Measurements from ENCODE around the gene TMEM87B. TPM values are rescaled to one million over a fixed set of nuclear protein-coding genes. Genes with fewer than 3 reads are reported as not detected.
A peak's percentile ranks its signal among the peaks of the same experiment; 100 is the strongest.

TMEM87B gene
- total RNA-seq, 1 experiment from 2014 or later: 10.5 TPM

DNA sequence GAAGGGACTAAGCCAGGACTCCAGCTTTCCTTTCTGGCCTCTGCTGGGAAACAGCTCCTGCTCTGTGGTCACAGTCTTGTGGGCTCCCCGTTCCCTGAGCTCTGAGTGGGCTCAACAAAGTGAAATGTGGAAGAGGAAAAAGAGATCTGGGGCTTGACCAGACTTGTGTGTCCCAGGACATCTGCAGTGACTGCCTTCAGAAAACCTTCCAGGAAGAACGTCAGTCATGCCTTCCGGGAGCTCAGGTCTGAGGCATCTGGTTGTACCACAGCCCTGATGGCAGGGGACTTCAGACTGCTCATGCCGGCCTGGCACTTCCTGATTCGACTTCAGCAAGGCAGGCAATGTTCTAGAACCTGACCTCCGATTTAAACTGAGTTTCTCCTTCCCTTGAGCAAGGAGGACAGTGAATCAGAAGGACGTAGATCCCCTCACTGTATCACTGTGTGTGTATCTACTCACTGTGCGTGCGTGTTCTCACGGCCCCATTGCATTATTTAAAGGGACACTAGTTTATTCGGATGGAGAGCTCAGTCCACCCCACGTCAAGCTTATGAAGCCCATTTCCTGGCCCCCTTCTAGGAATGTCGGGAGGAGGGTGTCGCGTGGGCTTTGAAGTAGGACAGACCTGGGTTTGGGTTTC lies 82.6 kb downstream of the TMEM87B start:
- H3K23ac ChIP-seq (ENCODE audit: insufficient read length, low read depth, low read length): no peak overlapping the region
- H3K27me3 ChIP-seq (ENCODE audit: insufficient read depth, low read length): peaks cover 26% of the 10 kb centered on the region
- H3K9me3 ChIP-seq (ENCODE audit: control insufficient read depth, low read depth, low read length): no peaks in the 10 kb centered on the region
- no peaks in the 10 kb centered on the region for H3K4me1 ChIP-seq (ENCODE audit: insufficient read depth, low read length)
- H3K4me3 Mint-ChIP-seq: peak overlapping the region; percentile 56 to 78
- H3K23me2 ChIP-seq (ENCODE audit: insufficient read length, low read depth, low read length, poor library complexity, severe bottlenecking): peaks cover 8% of the 10 kb centered on the region
- H3K4ac ChIP-seq (ENCODE audit: low read depth, low read length): no peak overlapping the region
- no peak overlapping the region for H3K18ac ChIP-seq (ENCODE audit: insufficient read length, low read depth, low read length)
- peaks cover 82% of the 10 kb centered on the region for H3K27me3 Mint-ChIP-seq (ENCODE audit: low read depth)
- no peak overlapping the region for H2BK12ac ChIP-seq (ENCODE audit: insufficient read length, low read depth, low read length)
- H3T11ph ChIP-seq (ENCODE audit: low read length): no peak overlapping the region
- peaks cover 6 to 18% of the 10 kb centered on the region in 2 experiments for H3K4me1 Mint-ChIP-seq
- no peak overlapping the region for H4K8ac ChIP-seq (replicated peaks; ENCODE audit: insufficient read length, low read depth, low read length)
- H4K91ac ChIP-seq (ENCODE audit: insufficient read length, low read depth, low read length): no peak overlapping the region
- no peak overlapping the region for H2BK5ac ChIP-seq (ENCODE audit: insufficient read length, low read length)
- H3K9me3 Mint-ChIP-seq: peaks cover under 1 to 3% of the 10 kb centered on the region in 2 experiments; a peak in 2 of 5 replicates
- peak overlapping the region; percentile 86 for H3K4me2 ChIP-seq (ENCODE audit: insufficient read depth, insufficient read length, low read length)
- no peaks in the 10 kb centered on the region for H3K79me1 ChIP-seq (ENCODE audit: insufficient read depth, low read depth, low read length, poor library complexity, severe bottlenecking)
- TF ChIP-seq CTCF (conservative IDR thresholded peaks at IDR 0.05): no peak
- H2BK120ac ChIP-seq (ENCODE audit: low read depth, low read length, poor library complexity, severe bottlenecking): no peak overlapping the region
- H3K36me3 Mint-ChIP-seq (ENCODE audit: insufficient read depth in 1 of 3, low read depth in 3 of 3): peaks cover 0 to 5% (median 0%) of the 10 kb centered on the region in 3 experiments; a peak in 2 of 7 replicates
- no peak overlapping the region for H3K27ac Mint-ChIP-seq
- H2BK20ac ChIP-seq (ENCODE audit: low read depth, low read length, poor library complexity, severe bottlenecking): no peak overlapping the region
- H2AFZ ChIP-seq (ENCODE audit: low read length): no peak overlapping the region
- no peak overlapping the region for H2AK5ac ChIP-seq (ENCODE audit: insufficient read length, low read length)
- no peak overlapping the region for H4K5ac ChIP-seq (ENCODE audit: insufficient read length, low read depth, low read length)
- H3K79me2 ChIP-seq (ENCODE audit: insufficient read depth, low read length): no peaks in the 10 kb centered on the region
- no CpG with 5 or more reads among the region's 15 CpGs for WGBS (ENCODE audit: extremely low coverage, insufficient read length, low lambda C conversion rate)
- no peak overlapping the region for H3K14ac ChIP-seq (ENCODE audit: insufficient read depth, low read length)
- no peak for DNase-seq
- H2BK15ac ChIP-seq (ENCODE audit: low read depth, low read length): no peak overlapping the region
- no peak overlapping the region for H3K56ac ChIP-seq (ENCODE audit: insufficient read length, low read depth, low read length)
- no peaks in the 10 kb centered on the region for H4K20me1 ChIP-seq (ENCODE audit: control insufficient read depth, insufficient read depth, insufficient read length)
- H3K9ac ChIP-seq (ENCODE audit: extremely low read depth, insufficient read length, low read length): no peak overlapping the region
- no peak overlapping the region for H3K27ac ChIP-seq (ENCODE audit: insufficient read length, low read depth, low read length)
